ENCODE results near the gene FBP2. TPM values are rescaled to one million over a fixed set of nuclear protein-coding genes. Genes with fewer than 3 reads are reported as not detected.

Gene FBP2
- total RNA-seq, 4 donors from 2014 or later, result 12.1 to 56.5 (median 41.5) TPM

- H3K27ac ChIP-seq, result no peak overlapping the region
- no peaks in the 10 kb centered on the region for H3K4me1 ChIP-seq
- no peaks in the 10 kb centered on the region for H3K27me3 ChIP-seq
- no peak for ATAC-seq
- DNase-seq, result no peak
- H3K4me3 ChIP-seq, result no peak overlapping the region
- in situ Hi-C loops (cut with MboI; ENCODE audit: low sequenced_read_pairs in 4 of 4) (no loop called here), intact Hi-C loops (cut with DNase I; ENCODE audit: low total_unique reads) (no loop called here)
- no peaks in the 10 kb centered on the region for H3K9me3 ChIP-seq
- no peaks in the 10 kb centered on the region for H3K36me3 ChIP-seq
- no peak for TF ChIP-seq POLR2A (IDR thresholded peaks at IDR 0.05)
- TF ChIP-seq, protein P1, sequence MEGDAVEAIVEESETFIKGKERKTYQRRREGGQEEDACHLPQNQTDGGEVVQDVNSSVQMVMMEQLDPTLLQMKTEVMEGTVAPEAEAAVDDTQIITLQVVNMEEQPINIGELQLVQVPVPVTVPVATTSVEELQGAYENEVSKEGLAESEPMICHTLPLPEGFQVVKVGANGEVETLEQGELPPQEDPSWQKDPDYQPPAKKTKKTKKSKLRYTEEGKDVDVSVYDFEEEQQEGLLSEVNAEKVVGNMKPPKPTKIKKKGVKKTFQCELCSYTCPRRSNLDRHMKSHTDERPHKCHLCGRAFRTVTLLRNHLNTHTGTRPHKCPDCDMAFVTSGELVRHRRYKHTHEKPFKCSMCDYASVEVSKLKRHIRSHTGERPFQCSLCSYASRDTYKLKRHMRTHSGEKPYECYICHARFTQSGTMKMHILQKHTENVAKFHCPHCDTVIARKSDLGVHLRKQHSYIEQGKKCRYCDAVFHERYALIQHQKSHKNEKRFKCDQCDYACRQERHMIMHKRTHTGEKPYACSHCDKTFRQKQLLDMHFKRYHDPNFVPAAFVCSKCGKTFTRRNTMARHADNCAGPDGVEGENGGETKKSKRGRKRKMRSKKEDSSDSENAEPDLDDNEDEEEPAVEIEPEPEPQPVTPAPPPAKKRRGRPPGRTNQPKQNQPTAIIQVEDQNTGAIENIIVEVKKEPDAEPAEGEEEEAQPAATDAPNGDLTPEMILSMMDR (IDR thresholded peaks at IDR 0.05 in 4 of 5, conservative IDR thresholded peaks at IDR 0.05 in 1 of 5), result no peak
These were observed 67.4 kb downstream of the FBP2 start for GRCh38 chr9:94526271-94526670.

- intact Hi-C loops (cut with DNase I; ENCODE audit: low total_unique reads), result no loop called here
- H3K27ac ChIP-seq, result no peak overlapping the region
- no peak for ATAC-seq
- no peaks in the 10 kb centered on the region for H3K27me3 ChIP-seq
- no peak overlapping the region for H3K4me3 ChIP-seq
- no peaks in the 10 kb centered on the region for H3K9me3 ChIP-seq
- no peaks in the 10 kb centered on the region for H3K4me1 ChIP-seq
- TF ChIP-seq, protein P1 (IDR thresholded peaks at IDR 0.05 in 4 of 5, conservative IDR thresholded peaks at IDR 0.05 in 1 of 5), result no peak
- TF ChIP-seq POLR2A (IDR thresholded peaks at IDR 0.05), result no peak
- DNase-seq, result no peak
- no peaks in the 10 kb centered on the region for H3K36me3 ChIP-seq
- in situ Hi-C loops (cut with MboI; ENCODE audit: low sequenced_read_pairs in 4 of 4), result no loop called here
These were observed 68.1 kb downstream of the FBP2 start for GRCh38 chr9:94525396-94526035.

DNA sequence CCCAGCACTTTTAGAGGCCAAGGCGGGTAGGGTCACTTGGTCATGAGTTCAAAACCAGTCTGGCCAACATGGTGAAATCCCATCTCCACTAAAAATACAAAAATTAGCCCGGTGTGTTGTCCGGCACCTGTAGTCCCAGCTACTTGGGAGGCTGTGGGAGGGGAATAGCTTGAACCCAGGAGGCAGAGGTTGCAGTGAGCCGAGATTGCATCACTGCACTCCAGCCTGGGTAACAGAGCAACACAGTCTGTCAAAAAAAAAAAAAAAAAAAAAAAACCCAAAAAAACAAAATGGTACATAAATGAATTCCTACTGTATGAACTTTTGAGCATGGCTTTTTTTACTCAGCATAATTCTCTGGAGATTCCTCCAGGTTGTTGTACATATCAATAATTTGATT lies 76.4 kb downstream of the FBP2 start:
- H3K4me1 ChIP-seq, result no peaks in the 10 kb centered on the region
- intact Hi-C loops (cut with DNase I; ENCODE audit: low total_unique reads) (no loop called here), in situ Hi-C loops (cut with MboI; ENCODE audit: low sequenced_read_pairs in 4 of 4) (no loop called here)
- no peaks in the 10 kb centered on the region for H3K9me3 ChIP-seq
- ATAC-seq (no peak), DNase-seq (no peak)
- no peaks in the 10 kb centered on the region for H3K27me3 ChIP-seq
- no peak overlapping the region for H3K27ac ChIP-seq
- H3K4me3 ChIP-seq, result no peak overlapping the region
- TF ChIP-seq POLR2A (IDR thresholded peaks at IDR 0.05), result no peak
- TF ChIP-seq, protein P1 (IDR thresholded peaks at IDR 0.05 in 4 of 5, conservative IDR thresholded peaks at IDR 0.05 in 1 of 5), result no peak
- no peaks in the 10 kb centered on the region for H3K36me3 ChIP-seq

- no peak for DNase-seq
- TF ChIP-seq POLR2A (IDR thresholded peaks at IDR 0.05), result no peak
- TF ChIP-seq, protein P1 (IDR thresholded peaks at IDR 0.05 in 4 of 5, conservative IDR thresholded peaks at IDR 0.05 in 1 of 5), result no peak
- no peak overlapping the region for H3K4me3 ChIP-seq
- no peak for ATAC-seq
- in situ Hi-C loops (cut with MboI; ENCODE audit: low sequenced_read_pairs in 4 of 4), result no loop called here
- H3K4me1 ChIP-seq, result no peaks in the 10 kb centered on the region
- H3K9me3 ChIP-seq, result no peaks in the 10 kb centered on the region
- no peak overlapping the region for H3K27ac ChIP-seq
- H3K27me3 ChIP-seq, result no peaks in the 10 kb centered on the region
- intact Hi-C loops (cut with DNase I; ENCODE audit: low total_unique reads), result no loop called here
- H3K36me3 ChIP-seq, result no peaks in the 10 kb centered on the region
These were observed 78.9 kb downstream of the FBP2 start for GRCh38 chr9:94514722-94515121.

- in situ Hi-C loops (cut with MboI; ENCODE audit: low sequenced_read_pairs in 4 of 4), result no loop called here
- DNase-seq (no peak), ATAC-seq (no peak)
- intact Hi-C loops (cut with DNase I; ENCODE audit: low total_unique reads), result no loop called here
- Histone ChIP-seq H3K4me3 (no peak overlapping the region), H3K9me3 (no peaks in the 10 kb centered on the region), H3K36me3 (no peaks in the 10 kb centered on the region), H3K27ac (no peak overlapping the region), H3K27me3 (no peaks in the 10 kb centered on the region), H3K4me1 (no peaks in the 10 kb centered on the region)
- TF ChIP-seq, protein P1 (IDR thresholded peaks at IDR 0.05 in 4 of 5, conservative IDR thresholded peaks at IDR 0.05 in 1 of 5), result no peak
- TF ChIP-seq POLR2A (IDR thresholded peaks at IDR 0.05), result no peak
These were observed 81.7 kb downstream of the FBP2 start for GRCh38 chr9:94511955-94512265.
